A673 (cell line): ENCODE results near the gene ATXN2. TPM values are rescaled to one million over a fixed set of nuclear protein-coding genes. Genes with fewer than 3 reads are reported as not detected.
"Not testable (repeated sequence)": the region's sequence is repeated elsewhere in the genome, so short reads cannot be mapped to it uniquely, and the experiment has no call there.

Experiments used
- BruUV-seq: library from RNA; stranded (reverse); fragments of 400-500 nt; replicated peaks from 2 replicates; lab custom pipeline; 2021; lab: Mats Ljungman, UMichigan
- CTCF ChIA-PET: fragments of 300-600 bp; sonication (Branson Sonifier 250); formaldehyde crosslinking; loops from one replicate; lab custom pipeline; 2022; ENCODE audit warnings: antibody characterized with exemption; lab: Charles Lee
- POLR2A ChIA-PET: fragments of 300-600 bp; sonication (Branson Sonifier 250); formaldehyde crosslinking; loops from one replicate; lab custom pipeline; 2022; ENCODE audit warnings: antibody characterized with exemption; ENCODE audit not compliant: low non-redundant PET; lab: Charles Lee
- DNase-seq: peaks from one replicate; pipeline ENCODE4 v3.0.0-alpha.2; 2015; ENCODE audit warnings: low spot score
- H3K27ac ChIP-seq: fragments of 200-600 bp; sonication (generic); 2 replicates; pipeline ENCODE4 v1.5.1; 2016; ENCODE audit warnings: mixed run types, low read depth, mild to moderate bottlenecking, mixed read lengths, antibody characterized with exemption, low read length; ENCODE audit not compliant: poor library complexity, severe bottlenecking
- H3K27me3 ChIP-seq: fragments of 200-600 bp; sonication (generic); replicated peaks from 2 replicates; pipeline ENCODE4 v1.6.1; 2017; ENCODE audit warnings: mixed run types, low read depth, mild to moderate bottlenecking, mixed read lengths, antibody characterized with exemption, low read length; ENCODE audit not compliant: insufficient read depth, poor library complexity
- H3K36me3 ChIP-seq: fragments of 200-600 bp; sonication (generic); 2 replicates; pipeline ENCODE4 v1.6.1; 2016; ENCODE audit warnings: mixed run types, mild to moderate bottlenecking, mixed read lengths, antibody characterized with exemption, low read length; ENCODE audit not compliant: insufficient read depth, poor library complexity, severe bottlenecking
- H3K4me1 ChIP-seq: fragments of 200-600 bp; sonication (generic); 2 replicates; pipeline ENCODE4 v1.6.1; 2017; ENCODE audit warnings: mixed run types, mild to moderate bottlenecking, mixed read lengths, antibody characterized with exemption, low read length; ENCODE audit not compliant: insufficient read depth, poor library complexity, severe bottlenecking
- H3K4me3 ChIP-seq: fragments of 200-600 bp; sonication (generic); 2 replicates; pipeline ENCODE4 v1.5.1; 2016; ENCODE audit warnings: low read depth, mixed run types, mild to moderate bottlenecking, mixed read lengths, low read length; ENCODE audit not compliant: poor library complexity, severe bottlenecking
- H3K9me3 ChIP-seq: fragments of 200-600 bp; sonication (generic); 2 replicates; pipeline ENCODE4 v1.6.1; 2016; ENCODE audit warnings: mixed run types, low read depth, mild to moderate bottlenecking, mixed read lengths, antibody characterized with exemption, low read length; ENCODE audit not compliant: poor library complexity, severe bottlenecking
- CTCF ChIP-seq: fragments of 300-800, 200-600 bp; sonication (generic); conservative IDR thresholded peaks from 2 replicates; pipeline ENCODE4 v1.5.1; 2017; ENCODE audit warnings: low read depth, mild to moderate bottlenecking, antibody characterized with exemption, low read length, moderate library complexity, mixed read lengths
- EZH2 ChIP-seq: fragments of 200-600 bp; sonication (generic); IDR thresholded peaks from 2 replicates; pipeline ENCODE4 v1.6.1; 2017; ENCODE audit warnings: borderline replicate concordance, low read depth, mild to moderate bottlenecking, mixed read lengths, antibody characterized with exemption, low read length; ENCODE audit not compliant: poor library complexity, severe bottlenecking
- intact Hi-C: fragments of 100-400 bp; cut with micrococcal nuclease; formaldehyde crosslinking; loops from one replicate; pipeline ENCODE4 v1.10.0; 2022; ENCODE audit not compliant: unreplicated experiment
- total RNA-seq: library from RNA; stranded (reverse); gene quantifications from 2 replicates; pipeline ENCODE4 v1.2.3, GENCODE V29; 2021

ATXN2 gene
- total RNA-seq, 1 experiment from 2014 or later: 94.4 TPM

GRCh38 chr12:111607239-111607638 lies 8.1 kb upstream of the ATXN2 start:
- no peaks in the 10 kb centered on the region for H3K36me3 ChIP-seq
- POLR2A ChIA-PET: no interaction called here
- no peaks in the 10 kb centered on the region for H3K27me3 ChIP-seq
- H3K4me3 ChIP-seq: no peak overlapping the region
- CTCF ChIA-PET: no interaction called here
- no TSS peak for BruUV-seq
- no peak overlapping the region for H3K27ac ChIP-seq
- DNase-seq: no peak
- TF ChIP-seq EZH2 (no peak), CTCF (no peak; the same call in 1 of the 2 replicates)
- no peaks in the 10 kb centered on the region for H3K9me3 ChIP-seq
- intact Hi-C loops: no loop called here
- no peaks in the 10 kb centered on the region for H3K4me1 ChIP-seq

- CTCF ChIA-PET: no interaction called here
- POLR2A ChIA-PET: no interaction called here
- no TSS peak for BruUV-seq
- DNase-seq: no peak
- H3K27me3 ChIP-seq: no peaks in the 10 kb centered on the region
- no peak for TF ChIP-seq CTCF
- no peak for TF ChIP-seq EZH2
- no peak overlapping the region for H3K27ac ChIP-seq
- no peaks in the 10 kb centered on the region for H3K36me3 ChIP-seq
- no peaks in the 10 kb centered on the region for H3K9me3 ChIP-seq
- no peak overlapping the region for H3K4me3 ChIP-seq
- H3K4me1 ChIP-seq: no peaks in the 10 kb centered on the region
- intact Hi-C loops: no loop called here
Observed at GRCh38 chr12:111606767-111607230, 7.7 kb upstream of the ATXN2 start.

GRCh38 chr12:111605911-111606766 lies 7.0 kb upstream of the ATXN2 start:
- POLR2A ChIA-PET: no interaction called here
- BruUV-seq: no TSS peak
- intact Hi-C loops: no loop called here

GRCh38 chr12:111602857-111603256 lies 3.7 kb upstream of the ATXN2 start:
- POLR2A ChIA-PET, H3K4me3 ChIP-seq, H3K27ac ChIP-seq, intact Hi-C loops, H3K36me3 ChIP-seq, DNase-seq, H3K4me1 ChIP-seq, H3K27me3 ChIP-seq, BruUV-seq, CTCF ChIA-PET, H3K9me3 ChIP-seq: not testable (repeated sequence)

More at GRCh38 chr12:111605911-111606766, 7.0 kb upstream of the ATXN2 start:
- TF ChIP-seq CTCF: no peak
- no peak for TF ChIP-seq EZH2
- H3K4me1 ChIP-seq: no peaks in the 10 kb centered on the region
- DNase-seq: no peak
- H3K4me3 ChIP-seq: no peak overlapping the region
- H3K9me3 ChIP-seq: no peaks in the 10 kb centered on the region
- CTCF ChIA-PET: no interaction called here
- no peaks in the 10 kb centered on the region for H3K36me3 ChIP-seq
- no peak overlapping the region for H3K27ac ChIP-seq
- H3K27me3 ChIP-seq: no peaks in the 10 kb centered on the region
